PC-9 (cell line): ENCODE data around the gene CDK11A.

Experiments used
- CTCF ChIP-seq: fragments of 200-600 bp; sonication (generic); conservative IDR thresholded peaks from 2 replicates; pipeline ENCODE4 v1.6.1; 2017; ENCODE audit warnings: mixed run types, antibody characterized with exemption, mild to moderate bottlenecking, moderate library complexity
- EZH2 ChIP-seq: fragments of 200-600 bp; sonication (generic); IDR thresholded peaks from 2 replicates; pipeline ENCODE4 v1.8.0; 2017; ENCODE audit warnings: antibody characterized with exemption, low read depth

GRCh38 chr1:1764876-1765470, 40.8 kb upstream of the CDK11A start:
- no peak for TF ChIP-seq CTCF
- TF ChIP-seq EZH2, result no peak
